ENCODE data around the gene MEGF10. TPM values are rescaled to one million over a fixed set of nuclear protein-coding genes. Genes with fewer than 3 reads are reported as not detected.

MEGF10 gene
- total RNA-seq, 3 donors from 2014 or later = 0.70 to 4.9 (median 0.81) TPM

DNA sequence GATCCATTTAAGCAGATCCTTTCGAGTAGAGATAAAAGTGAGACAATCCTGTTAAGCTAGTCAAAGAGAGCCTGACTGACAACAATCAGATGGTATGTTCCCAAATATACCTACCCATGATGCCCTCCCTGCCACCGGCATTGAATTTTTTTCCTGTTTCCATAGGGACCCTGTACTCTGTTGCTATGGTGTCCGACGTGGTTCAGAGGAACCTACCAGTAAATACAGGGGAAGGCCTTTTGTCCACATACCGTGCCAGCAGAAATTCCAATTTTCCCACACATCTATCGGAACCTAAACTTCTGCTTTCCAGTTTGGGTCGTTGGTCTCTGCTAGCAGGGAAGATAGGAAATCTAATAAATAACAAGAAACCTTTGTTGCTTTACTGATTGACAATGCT, 64.7 kb downstream of the MEGF10 start:
- Histone ChIP-seq H3K36me3 (ENCODE audit: low read depth) (no peaks in the 10 kb centered on the region), H3K4me1 (ENCODE audit: low read depth) (peaks cover 3% of the 10 kb centered on the region), H3K4me3 (no peak overlapping the region), H3K9me3 (no peaks in the 10 kb centered on the region)
- ATAC-seq (no peak), DNase-seq (no peak)
- intact Hi-C loops (cut with DNase I, micrococcal nuclease) = no loop called here
- TF ChIP-seq, protein P1, sequence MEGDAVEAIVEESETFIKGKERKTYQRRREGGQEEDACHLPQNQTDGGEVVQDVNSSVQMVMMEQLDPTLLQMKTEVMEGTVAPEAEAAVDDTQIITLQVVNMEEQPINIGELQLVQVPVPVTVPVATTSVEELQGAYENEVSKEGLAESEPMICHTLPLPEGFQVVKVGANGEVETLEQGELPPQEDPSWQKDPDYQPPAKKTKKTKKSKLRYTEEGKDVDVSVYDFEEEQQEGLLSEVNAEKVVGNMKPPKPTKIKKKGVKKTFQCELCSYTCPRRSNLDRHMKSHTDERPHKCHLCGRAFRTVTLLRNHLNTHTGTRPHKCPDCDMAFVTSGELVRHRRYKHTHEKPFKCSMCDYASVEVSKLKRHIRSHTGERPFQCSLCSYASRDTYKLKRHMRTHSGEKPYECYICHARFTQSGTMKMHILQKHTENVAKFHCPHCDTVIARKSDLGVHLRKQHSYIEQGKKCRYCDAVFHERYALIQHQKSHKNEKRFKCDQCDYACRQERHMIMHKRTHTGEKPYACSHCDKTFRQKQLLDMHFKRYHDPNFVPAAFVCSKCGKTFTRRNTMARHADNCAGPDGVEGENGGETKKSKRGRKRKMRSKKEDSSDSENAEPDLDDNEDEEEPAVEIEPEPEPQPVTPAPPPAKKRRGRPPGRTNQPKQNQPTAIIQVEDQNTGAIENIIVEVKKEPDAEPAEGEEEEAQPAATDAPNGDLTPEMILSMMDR (IDR thresholded peaks at IDR 0.05) = no peak

DNA sequence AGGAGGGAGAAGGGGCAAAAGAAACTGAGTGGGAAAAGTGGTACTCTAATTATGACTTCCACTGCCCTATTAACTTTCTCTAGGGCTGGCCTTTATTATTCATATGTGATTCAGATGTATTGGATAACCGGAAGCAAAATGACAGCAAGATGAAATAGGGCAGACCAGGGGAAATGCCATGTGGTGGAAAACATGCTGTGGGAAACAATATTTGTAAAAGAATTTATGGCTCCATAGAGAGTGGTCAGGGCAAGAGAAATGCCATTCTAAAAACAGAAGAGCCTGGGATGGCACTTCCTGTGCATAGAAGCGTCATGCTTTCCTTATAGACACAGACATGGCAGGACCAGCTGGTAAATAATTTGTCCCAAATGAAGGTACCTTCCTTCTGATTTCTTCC, 67.7 kb downstream of the MEGF10 start:
- DNase-seq (no peak), ATAC-seq (no peak)

DNA sequence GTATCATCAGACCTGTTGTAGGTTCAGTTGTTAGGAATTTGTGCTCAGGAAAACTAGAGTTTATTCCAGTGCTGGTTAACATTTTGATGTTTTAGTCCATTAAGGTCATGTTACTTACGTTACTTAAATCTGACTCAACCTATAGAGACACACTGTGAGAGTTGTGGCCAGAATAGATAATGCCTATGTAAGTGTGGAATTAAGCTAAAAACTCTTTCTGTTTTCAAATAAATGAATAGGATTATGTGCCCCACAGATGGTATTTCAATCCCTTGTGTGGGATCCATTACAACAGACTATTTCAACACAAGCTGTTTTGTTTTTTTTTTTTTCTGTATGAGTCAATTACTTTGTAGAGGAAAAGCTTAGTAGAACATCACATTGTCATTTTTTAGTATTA, 68.1 kb downstream of the MEGF10 start:
- intact Hi-C loops (cut with DNase I, micrococcal nuclease) = no loop called here
- no peak overlapping the region for H3K4me3 ChIP-seq
- no peak for DNase-seq
- TF ChIP-seq, protein P1 (IDR thresholded peaks at IDR 0.05) = no peak
- H3K4me1 ChIP-seq (ENCODE audit: low read depth) = peaks cover 3% of the 10 kb centered on the region
- no peaks in the 10 kb centered on the region for H3K36me3 ChIP-seq (ENCODE audit: low read depth)
- no peaks in the 10 kb centered on the region for H3K9me3 ChIP-seq
- no peak for ATAC-seq

More for the DNA sequence above, 67.7 kb downstream of the MEGF10 start:
- H3K4me3 ChIP-seq = no peak overlapping the region
- H3K9me3 ChIP-seq = no peaks in the 10 kb centered on the region
- peaks cover 3% of the 10 kb centered on the region for H3K4me1 ChIP-seq (ENCODE audit: low read depth)
- intact Hi-C loops (cut with DNase I, micrococcal nuclease) = no loop called here
- TF ChIP-seq, protein P1 (IDR thresholded peaks at IDR 0.05) = no peak
- no peaks in the 10 kb centered on the region for H3K36me3 ChIP-seq (ENCODE audit: low read depth)

GRCh38 chr5:127359502-127359901, 68.9 kb downstream of the MEGF10 start:
- peak; percentile 92 for ATAC-seq
- Histone ChIP-seq H3K4me3 (no peak overlapping the region), H3K9me3 (no peaks in the 10 kb centered on the region), H3K36me3 (ENCODE audit: low read depth) (no peaks in the 10 kb centered on the region), H3K4me1 (ENCODE audit: low read depth) (no peaks in the 10 kb centered on the region)
- peak in 1 of 3 donors; percentile 9 for DNase-seq
- intact Hi-C loops (cut with DNase I, micrococcal nuclease) = no loop called here
- TF ChIP-seq, protein P1 (IDR thresholded peaks at IDR 0.05) = no peak

- intact Hi-C loops (cut with DNase I, micrococcal nuclease) = no loop called here
- H3K9me3 ChIP-seq = no peaks in the 10 kb centered on the region
- no peaks in the 10 kb centered on the region for H3K36me3 ChIP-seq (ENCODE audit: low read depth)
- ATAC-seq (no peak), DNase-seq (no peak)
- no peaks in the 10 kb centered on the region for H3K4me1 ChIP-seq (ENCODE audit: low read depth)
- TF ChIP-seq, protein P1 (IDR thresholded peaks at IDR 0.05) = no peak
- no peak overlapping the region for H3K4me3 ChIP-seq
These were observed 72.8 kb downstream of the MEGF10 start for GRCh38 chr5:127363403-127363802.

- intact Hi-C loops (cut with DNase I, micrococcal nuclease) = no loop called here
- H3K4me1 ChIP-seq (ENCODE audit: low read depth) = no peaks in the 10 kb centered on the region
- DNase-seq = no peak
- no peak overlapping the region for H3K4me3 ChIP-seq
- ATAC-seq = no peak
- no peaks in the 10 kb centered on the region for H3K36me3 ChIP-seq (ENCODE audit: low read depth)
- H3K9me3 ChIP-seq = no peaks in the 10 kb centered on the region
- TF ChIP-seq, protein P1 (IDR thresholded peaks at IDR 0.05) = no peak
These were observed 76.4 kb downstream of the MEGF10 start for GRCh38 chr5:127367029-127367428.

Measured in mucosa of descending colon (tissue), 3 donors.